ENCODE results near the gene MPZL1.

The MPZL1 gene

GRCh38 chr1:167819849-167820683 lies 98.3 kb downstream of the MPZL1 start:
- no peaks in the 10 kb centered on the region for H4K20me1 ChIP-seq (ENCODE audit: insufficient read depth, low read length)
- H3K4me3 ChIP-seq (ENCODE audit: low read depth in 1 of 2, low read length in 2 of 2), result no peak overlapping the region
- no peak overlapping the region for H3K27ac ChIP-seq (ENCODE audit: low read length)
- H3K27me3 ChIP-seq (ENCODE audit: insufficient read depth, low read length, poor library complexity), result no peaks in the 10 kb centered on the region
- no peak overlapping the region for H3K9ac ChIP-seq (ENCODE audit: low read depth, low read length)
- H3K4me2 ChIP-seq (ENCODE audit: insufficient read depth, low read length), result no peak overlapping the region
- no peak overlapping the region for H2AFZ ChIP-seq (ENCODE audit: low read depth, low read length)
- DNase-seq, result no peak
- peaks cover 6% of the 10 kb centered on the region for H3K9me3 ChIP-seq (ENCODE audit: insufficient read depth, low read length, severe bottlenecking)
- TF ChIP-seq CTCF (IDR thresholded peaks at IDR 0.05; ENCODE audit: borderline replicate concordance, extremely low read depth, low read length, poor library complexity, severe bottlenecking) (no peak), EZH2 (IDR thresholded peaks at IDR 0.05; ENCODE audit: borderline replicate concordance, low read depth, low read length, severe bottlenecking) (no peak)
- H3K4me1 ChIP-seq (ENCODE audit: insufficient read depth, low read length), result peaks cover 6% of the 10 kb centered on the region
- ATAC-seq (ENCODE audit: insufficient read depth, low read depth), result no peak
- no peaks in the 10 kb centered on the region for H3K79me2 ChIP-seq (ENCODE audit: insufficient read depth, low read length)
- no peaks in the 10 kb centered on the region for H3K36me3 ChIP-seq (ENCODE audit: insufficient read depth, low read length)

GRCh38 chr1:167820684-167821355 lies 99.0 kb downstream of the MPZL1 start:
- no peaks in the 10 kb centered on the region for H3K27me3 ChIP-seq (ENCODE audit: insufficient read depth, low read length, poor library complexity)
- no peak overlapping the region for H3K4me3 ChIP-seq (ENCODE audit: low read depth in 1 of 2, low read length in 2 of 2)
- H3K79me2 ChIP-seq (ENCODE audit: insufficient read depth, low read length), result no peaks in the 10 kb centered on the region
- no peaks in the 10 kb centered on the region for H3K9me3 ChIP-seq (ENCODE audit: insufficient read depth, low read length, severe bottlenecking)
- H3K4me1 ChIP-seq (ENCODE audit: insufficient read depth, low read length), result peaks cover 6% of the 10 kb centered on the region
- ATAC-seq (ENCODE audit: insufficient read depth, low read depth) (no peak), DNase-seq (no peak)
- H3K4me2 ChIP-seq (ENCODE audit: insufficient read depth, low read length), result no peak overlapping the region
- TF ChIP-seq CTCF (IDR thresholded peaks at IDR 0.05; ENCODE audit: borderline replicate concordance, extremely low read depth, low read length, poor library complexity, severe bottlenecking) (no peak), EZH2 (IDR thresholded peaks at IDR 0.05; ENCODE audit: borderline replicate concordance, low read depth, low read length, severe bottlenecking) (no peak)
- H3K27ac ChIP-seq (ENCODE audit: low read length), result no peak overlapping the region
- H3K9ac ChIP-seq (ENCODE audit: low read depth, low read length), result no peak overlapping the region
- no peak overlapping the region for H2AFZ ChIP-seq (ENCODE audit: low read depth, low read length)
- no peaks in the 10 kb centered on the region for H3K36me3 ChIP-seq (ENCODE audit: insufficient read depth, low read length)
- H4K20me1 ChIP-seq (ENCODE audit: insufficient read depth, low read length), result no peaks in the 10 kb centered on the region

GRCh38 chr1:167821356-167821685 lies 99.5 kb downstream of the MPZL1 start:
- Histone ChIP-seq H3K27me3 (ENCODE audit: insufficient read depth, low read length, poor library complexity) (no peaks in the 10 kb centered on the region), H3K36me3 (ENCODE audit: insufficient read depth, low read length) (no peaks in the 10 kb centered on the region), H3K4me2 (ENCODE audit: insufficient read depth, low read length) (no peak overlapping the region), H3K4me3 (ENCODE audit: low read depth in 1 of 2, low read length in 2 of 2) (no peak overlapping the region), H3K79me2 (ENCODE audit: insufficient read depth, low read length) (no peaks in the 10 kb centered on the region), H4K20me1 (ENCODE audit: insufficient read depth, low read length) (no peaks in the 10 kb centered on the region), H3K9me3 (ENCODE audit: insufficient read depth, low read length, severe bottlenecking) (no peaks in the 10 kb centered on the region), H3K9ac (ENCODE audit: low read depth, low read length) (no peak overlapping the region), H3K27ac (ENCODE audit: low read length) (no peak overlapping the region), H2AFZ (ENCODE audit: low read depth, low read length) (no peak overlapping the region), H3K4me1 (ENCODE audit: insufficient read depth, low read length) (peaks cover 6% of the 10 kb centered on the region)
- DNase-seq (no peak), ATAC-seq (ENCODE audit: insufficient read depth, low read depth) (no peak)
- TF ChIP-seq CTCF (IDR thresholded peaks at IDR 0.05; ENCODE audit: borderline replicate concordance, extremely low read depth, low read length, poor library complexity, severe bottlenecking), result no peak
- no peak for TF ChIP-seq EZH2 (IDR thresholded peaks at IDR 0.05; ENCODE audit: borderline replicate concordance, low read depth, low read length, severe bottlenecking)

Data from DND-41 (cell line).